ENCODE data around the gene KLF3.

- TF ChIP-seq ZBTB20 (tag by site-specific recombination; IDR thresholded peaks at IDR 0.05) (no peak), YY1 (tag by site-specific recombination; IDR thresholded peaks at IDR 0.05) (no peak)
These were observed 40.7 kb upstream of the KLF3 start for GRCh38 chr4:38623260-38623659.
